ENCODE results near the gene PCGF2.
"Not testable (repeated sequence)": the region's sequence is repeated elsewhere in the genome, so short reads cannot be mapped to it uniquely, and the experiment has no call there.

Gene PCGF2

GRCh38 chr17:38733282-38733981 is 14.7 kb downstream of the PCGF2 start:
- Histone ChIP-seq H3K4me1 (ENCODE audit: control insufficient read depth in 1 of 2, insufficient read depth in 2 of 2, low read length in 2 of 2) (peaks cover 15 to 48% of the 10 kb centered on the region in 2 donors), H3K27me3 (ENCODE audit: low read depth, low read length) (no peaks in the 10 kb centered on the region), H3K36me3 (ENCODE audit: control insufficient read depth in 1 of 2, insufficient read depth in 2 of 2, low read length in 2 of 2) (peaks cover 10 to 28% of the 10 kb centered on the region in 2 donors), H3K27ac (ENCODE audit: low read length) (no peak overlapping the region), H3K9me3 (ENCODE audit: control insufficient read depth in 1 of 2, low read length in 2 of 2) (no peaks in the 10 kb centered on the region), H3K4me3 (ENCODE audit: low read depth in 1 of 2, low read length in 2 of 2) (no peak overlapping the region)

DNA sequence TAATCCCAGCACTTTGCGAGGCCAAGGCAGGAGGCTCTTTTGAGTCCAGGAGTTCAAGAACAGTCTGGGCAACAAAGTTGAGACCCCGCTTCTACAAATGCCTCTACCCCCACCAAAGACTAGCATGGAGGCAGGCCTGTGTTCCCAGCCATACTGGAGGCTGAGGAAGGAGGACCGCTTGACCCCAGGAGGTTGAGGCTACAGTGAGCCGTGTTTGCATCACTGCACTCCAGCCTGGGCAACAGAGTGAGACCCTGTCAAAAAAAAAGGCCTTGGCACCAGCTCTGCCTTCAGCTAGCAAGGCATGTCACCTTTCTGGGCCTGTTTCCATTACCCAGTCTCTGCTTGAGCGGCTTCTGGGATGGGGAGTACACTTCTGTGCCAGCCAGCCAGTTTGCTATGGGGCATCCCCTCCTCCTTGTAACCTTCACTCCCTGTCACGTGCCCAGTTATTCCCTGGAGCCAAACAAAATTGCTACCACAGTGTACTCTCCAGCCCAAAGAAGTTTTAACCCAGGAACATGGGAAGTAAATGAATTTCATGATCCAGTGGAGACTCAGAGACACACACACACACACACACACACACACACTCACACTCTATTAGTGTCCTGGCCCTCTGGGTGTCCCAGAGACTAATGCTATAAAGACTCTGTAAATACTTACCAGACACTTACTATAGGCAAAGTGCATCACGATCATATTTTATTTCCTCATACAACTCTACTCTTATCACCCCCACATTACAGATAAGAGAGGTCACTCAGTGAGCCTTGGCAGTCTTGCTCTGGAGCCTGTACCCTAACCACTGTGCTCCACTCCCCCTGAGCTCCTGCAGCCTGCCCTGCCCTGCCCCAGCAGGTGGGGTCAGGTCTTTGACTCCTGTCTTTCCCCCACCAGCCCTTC is 15.5 kb downstream of the PCGF2 start:
- peak overlapping the region; percentile 14 for H3K27ac ChIP-seq (ENCODE audit: low read length)

DNA sequence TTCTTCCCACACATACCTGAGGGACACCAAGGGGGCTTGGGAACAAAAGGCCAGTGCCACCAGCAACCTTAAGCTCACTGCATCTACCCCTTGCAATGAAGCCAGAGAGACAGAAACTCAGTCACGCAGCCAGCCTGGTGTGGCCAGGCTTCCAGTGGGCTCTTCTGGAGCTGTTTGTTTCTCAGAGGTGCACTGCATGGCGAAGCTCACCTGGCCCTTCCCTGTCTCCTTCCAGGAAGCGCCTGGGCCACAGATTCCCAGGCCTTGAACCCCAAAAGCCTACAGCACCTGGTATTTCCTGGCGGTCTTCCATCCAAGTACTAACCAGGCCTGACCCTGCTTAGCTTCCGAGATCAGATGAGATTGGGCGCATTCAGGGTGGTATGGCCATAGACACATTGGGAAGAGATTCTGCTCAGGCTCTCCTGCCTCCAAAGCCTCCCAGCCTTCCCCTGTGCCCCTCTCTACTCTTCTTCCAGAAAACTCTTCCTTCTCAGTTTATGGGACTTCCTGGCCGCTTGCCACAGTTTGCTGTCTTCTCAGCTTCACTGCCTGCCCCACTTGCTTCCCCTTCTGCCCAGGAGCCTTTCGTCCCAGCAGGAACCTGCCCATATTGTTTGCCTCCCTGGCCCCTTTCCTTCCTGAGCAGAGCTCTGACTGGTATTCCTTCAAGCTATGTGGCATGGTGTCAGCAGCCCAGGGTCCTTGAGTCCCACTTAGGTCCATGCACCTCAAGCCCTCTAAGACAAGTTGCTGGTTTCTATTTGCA is 16.4 kb downstream of the PCGF2 start:
- no peaks in the 10 kb centered on the region for H3K27me3 ChIP-seq (ENCODE audit: low read depth, low read length)
- H3K27ac ChIP-seq (ENCODE audit: low read length), result peak overlapping the region; percentile 83
- H3K4me1 ChIP-seq (ENCODE audit: control insufficient read depth in 1 of 2, insufficient read depth in 2 of 2, low read length in 2 of 2), result peaks cover 15 to 51% of the 10 kb centered on the region in 2 donors
- no peaks in the 10 kb centered on the region for H3K9me3 ChIP-seq (ENCODE audit: control insufficient read depth in 1 of 2, low read length in 2 of 2)
- H3K4me3 ChIP-seq (ENCODE audit: low read depth in 1 of 2, low read length in 2 of 2), result peak overlapping the region in 1 of 2 donors; percentile 93
- peaks cover 10 to 15% of the 10 kb centered on the region in 2 donors for H3K36me3 ChIP-seq (ENCODE audit: control insufficient read depth in 1 of 2, insufficient read depth in 2 of 2, low read length in 2 of 2)

More for the DNA sequence above, 15.5 kb downstream of the PCGF2 start:
- Histone ChIP-seq H3K4me3 (ENCODE audit: low read depth in 1 of 2, low read length in 2 of 2) (no peak overlapping the region), H3K9me3 (ENCODE audit: control insufficient read depth in 1 of 2, low read length in 2 of 2) (no peaks in the 10 kb centered on the region), H3K27me3 (ENCODE audit: low read depth, low read length) (no peaks in the 10 kb centered on the region), H3K4me1 (ENCODE audit: control insufficient read depth in 1 of 2, insufficient read depth in 2 of 2, low read length in 2 of 2) (peaks cover 15 to 51% of the 10 kb centered on the region in 2 donors), H3K36me3 (ENCODE audit: control insufficient read depth in 1 of 2, insufficient read depth in 2 of 2, low read length in 2 of 2) (peaks cover 10 to 20% of the 10 kb centered on the region in 2 donors)

DNA sequence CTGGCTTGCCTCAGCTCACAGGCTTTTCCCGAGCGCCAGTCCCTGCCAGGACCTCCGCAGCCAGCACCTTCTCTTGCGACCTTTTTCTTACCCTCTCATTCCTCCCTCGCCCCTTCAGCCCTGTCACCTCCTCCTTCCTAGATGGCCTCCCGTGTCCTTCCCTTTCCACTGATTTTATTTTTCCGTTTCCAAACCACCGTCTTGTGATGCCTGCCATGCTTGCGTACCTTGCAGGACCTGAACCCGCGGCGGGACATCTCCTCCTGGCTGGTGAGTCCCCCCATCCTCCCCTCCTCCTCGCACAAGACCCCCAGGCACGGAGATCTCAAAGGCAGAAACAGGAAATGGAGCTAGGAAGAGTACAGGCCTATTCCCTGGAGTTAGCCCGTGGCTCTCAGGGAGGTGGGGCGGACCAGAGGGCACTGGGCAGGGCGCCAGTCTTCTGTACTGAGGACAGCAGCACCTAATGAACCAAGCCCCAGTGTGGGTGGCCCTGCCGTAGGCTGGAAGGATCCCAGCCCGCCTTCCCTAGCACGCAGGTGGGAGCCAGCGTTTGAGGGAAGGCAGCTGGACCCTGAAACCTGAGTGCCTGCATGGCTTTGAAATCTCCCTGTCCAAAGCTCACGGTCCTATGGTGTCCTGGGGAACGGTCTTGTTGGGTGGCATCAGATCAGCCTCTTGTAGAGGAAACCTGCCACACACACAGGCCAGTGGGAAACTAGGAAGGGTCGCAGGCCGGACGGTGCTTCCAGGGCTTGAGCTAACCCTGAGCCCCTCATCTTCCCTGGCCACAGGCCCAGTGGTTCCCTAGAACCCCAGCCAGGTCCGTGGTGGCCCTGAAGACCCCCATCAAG is 17.4 kb downstream of the PCGF2 start:
- Histone ChIP-seq H3K36me3 (ENCODE audit: control insufficient read depth in 1 of 2, insufficient read depth in 2 of 2, low read length in 2 of 2) (peaks cover 10 to 12% of the 10 kb centered on the region in 2 donors), H3K27me3 (ENCODE audit: low read depth, low read length) (no peaks in the 10 kb centered on the region), H3K9me3 (ENCODE audit: control insufficient read depth in 1 of 2, low read length in 2 of 2) (no peaks in the 10 kb centered on the region), H3K4me3 (ENCODE audit: low read depth in 1 of 2, low read length in 2 of 2) (peak overlapping the region; percentile 73 to 93), H3K27ac (ENCODE audit: low read length) (peak overlapping the region; percentile 83), H3K4me1 (ENCODE audit: control insufficient read depth in 1 of 2, insufficient read depth in 2 of 2, low read length in 2 of 2) (peaks cover 15 to 45% of the 10 kb centered on the region in 2 donors)

DNA sequence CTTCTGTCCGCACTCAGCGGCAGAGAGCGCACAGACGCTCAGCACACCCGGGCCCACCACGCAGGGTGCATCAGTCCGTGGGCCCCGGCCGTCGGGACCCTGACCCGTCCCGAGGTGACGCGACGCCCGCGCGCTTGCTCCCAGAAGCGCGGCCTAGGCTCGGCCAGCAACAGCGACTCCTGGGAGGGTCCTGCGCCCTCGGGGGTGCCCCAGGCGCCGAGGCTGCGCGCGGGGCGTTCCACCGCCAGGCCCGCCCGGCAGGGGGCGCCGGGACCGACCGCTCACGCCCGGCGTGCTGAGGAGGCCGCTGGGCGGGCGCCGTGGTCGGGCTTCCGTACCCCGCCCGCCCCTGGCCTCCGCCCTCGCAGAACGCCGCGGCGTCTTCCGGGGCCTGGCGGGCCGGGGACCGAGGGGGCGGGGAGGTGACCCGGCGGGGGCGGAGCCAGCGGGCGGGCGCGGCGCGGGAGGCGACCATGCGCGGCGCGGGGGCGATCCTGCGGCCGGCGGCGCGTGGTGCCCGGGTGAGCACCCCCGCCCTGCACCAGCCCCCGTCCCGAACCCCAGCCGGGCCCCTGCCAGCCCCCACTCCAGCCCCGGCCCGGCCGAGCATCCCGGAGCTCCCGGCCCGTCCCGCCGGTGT is 18.1 kb downstream of the PCGF2 start, which contains the start of gene CISD3:
CISD3 (plus strand) TSS at position 456 of the 640 bp plus-strand sequence; CDS start at position 474, 18 bp downstream.
- H3K36me3 ChIP-seq (ENCODE audit: control insufficient read depth in 1 of 2, insufficient read depth in 2 of 2, low read length in 2 of 2), result peaks cover 10 to 11% of the 10 kb centered on the region in 2 donors
- H3K4me3 ChIP-seq (ENCODE audit: low read depth in 1 of 2, low read length in 2 of 2), result peak within 1 kb of the TSS; percentile 73 to 93
- H3K4me1 ChIP-seq (ENCODE audit: control insufficient read depth in 1 of 2, insufficient read depth in 2 of 2, low read length in 2 of 2), result peaks cover 15 to 44% of the 10 kb centered on the region in 2 donors
- H3K27ac ChIP-seq (ENCODE audit: low read length), result peak within 1 kb of the TSS; percentile 83
- H3K27me3 ChIP-seq (ENCODE audit: low read depth, low read length), result no peaks in the 10 kb centered on the region
- no peaks in the 10 kb centered on the region for H3K9me3 ChIP-seq (ENCODE audit: control insufficient read depth in 1 of 2, low read length in 2 of 2)

DNA sequence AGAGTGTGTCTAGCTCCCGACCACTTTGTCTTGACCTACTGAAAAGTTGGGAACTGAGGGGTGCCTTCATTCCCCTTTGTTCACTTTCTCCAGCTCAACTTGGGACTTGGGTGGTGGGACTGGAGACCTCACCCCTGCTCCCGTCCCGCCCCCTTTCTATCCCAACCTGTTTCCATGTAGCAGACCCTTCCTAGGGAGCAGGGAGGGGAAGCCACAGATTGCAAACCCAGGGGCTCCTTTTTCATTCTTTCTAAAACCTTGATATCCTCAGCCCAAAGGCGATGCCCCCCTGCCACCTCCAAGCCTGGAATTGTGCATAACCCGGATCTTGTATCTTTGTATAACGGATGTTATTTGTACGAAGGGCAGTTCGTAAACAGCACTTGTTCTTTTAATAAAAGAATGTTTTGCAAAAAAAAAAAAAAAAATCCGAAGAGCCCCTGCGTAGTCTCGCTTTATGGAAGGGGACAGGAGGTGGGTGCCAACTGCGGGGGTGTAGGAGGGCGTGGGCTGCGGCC is 18.7 kb downstream of the PCGF2 start:
- Histone ChIP-seq H3K4me1 (ENCODE audit: control insufficient read depth in 1 of 2, insufficient read depth in 2 of 2, low read length in 2 of 2) (peaks cover 15 to 46% of the 10 kb centered on the region in 2 donors), H3K27me3 (ENCODE audit: low read depth, low read length) (no peaks in the 10 kb centered on the region), H3K27ac (ENCODE audit: low read length) (peak overlapping the region; percentile 45), H3K36me3 (ENCODE audit: control insufficient read depth in 1 of 2, insufficient read depth in 2 of 2, low read length in 2 of 2) (peaks cover 10 to 13% of the 10 kb centered on the region in 2 donors), H3K4me3 (ENCODE audit: low read depth in 1 of 2, low read length in 2 of 2) (peak overlapping the region; percentile 44 to 66), H3K9me3 (ENCODE audit: control insufficient read depth in 1 of 2, low read length in 2 of 2) (no peaks in the 10 kb centered on the region)

- Histone ChIP-seq H3K27me3 (ENCODE audit: low read depth, low read length) (no peaks in the 10 kb centered on the region), H3K4me3 (ENCODE audit: low read depth in 1 of 2, low read length in 2 of 2) (no peak overlapping the region), H3K4me1 (ENCODE audit: control insufficient read depth in 1 of 2, insufficient read depth in 2 of 2, low read length in 2 of 2) (peaks cover 15 to 48% of the 10 kb centered on the region in 2 donors), H3K36me3 (ENCODE audit: control insufficient read depth in 1 of 2, insufficient read depth in 2 of 2, low read length in 2 of 2) (peaks cover 2 to 13% of the 10 kb centered on the region in 2 donors), H3K27ac (ENCODE audit: low read length) (no peak overlapping the region), H3K9me3 (ENCODE audit: control insufficient read depth in 1 of 2, low read length in 2 of 2) (no peaks in the 10 kb centered on the region)
Measured at GRCh38 chr17:38728290-38728831, 19.8 kb downstream of the PCGF2 start.

DNA sequence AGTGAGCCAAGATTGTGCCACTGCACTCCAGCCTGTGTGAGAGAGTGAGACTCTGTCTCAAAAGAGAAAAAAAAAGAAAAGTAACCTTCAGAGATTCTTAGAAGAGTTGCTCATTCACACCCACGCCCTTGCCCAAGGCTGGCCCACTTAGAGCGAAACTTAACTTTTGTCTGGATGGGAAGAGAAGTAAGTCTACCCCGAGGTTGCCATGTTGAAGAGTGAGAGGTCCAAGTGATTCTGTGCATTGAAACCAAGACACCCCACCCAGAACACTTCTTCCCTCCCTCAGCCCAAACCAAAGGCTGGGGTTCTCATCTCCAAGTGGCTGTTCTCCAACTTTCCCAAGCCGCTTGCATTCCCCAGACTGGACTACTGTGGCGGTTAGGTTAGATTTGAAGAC is 20.4 kb downstream of the PCGF2 start:
- Histone ChIP-seq H3K4me3 (ENCODE audit: low read depth in 1 of 2, low read length in 2 of 2) (no peak overlapping the region), H3K27me3 (ENCODE audit: low read depth, low read length) (no peaks in the 10 kb centered on the region), H3K4me1 (ENCODE audit: control insufficient read depth in 1 of 2, insufficient read depth in 2 of 2, low read length in 2 of 2) (peaks cover 15 to 48% of the 10 kb centered on the region in 2 donors)

GRCh38 chr17:38726145-38726544 is 22.0 kb downstream of the PCGF2 start:
- H3K36me3 ChIP-seq (ENCODE audit: control insufficient read depth in 1 of 2, insufficient read depth in 2 of 2, low read length in 2 of 2), result peaks cover 6 to 20% of the 10 kb centered on the region in 2 donors
- H3K9me3 ChIP-seq (ENCODE audit: control insufficient read depth in 1 of 2, low read length in 2 of 2); H3K27me3 ChIP-seq (ENCODE audit: low read depth, low read length); H3K27ac ChIP-seq (ENCODE audit: low read length); H3K4me3 ChIP-seq (ENCODE audit: low read depth in 1 of 2, low read length in 2 of 2): not testable (repeated sequence)
- peaks cover 7 to 38% of the 10 kb centered on the region in 2 donors for H3K4me1 ChIP-seq (ENCODE audit: control insufficient read depth in 1 of 2, insufficient read depth in 2 of 2, low read length in 2 of 2)

More for the DNA sequence above, 20.4 kb downstream of the PCGF2 start:
- Histone ChIP-seq H3K27ac (ENCODE audit: low read length) (no peak overlapping the region), H3K9me3 (ENCODE audit: control insufficient read depth in 1 of 2, low read length in 2 of 2) (no peaks in the 10 kb centered on the region), H3K36me3 (ENCODE audit: control insufficient read depth in 1 of 2, insufficient read depth in 2 of 2, low read length in 2 of 2) (peaks cover 0 to 12% of the 10 kb centered on the region in 2 donors)
